Activated gamma-delta T cell treated with anti-CD3 and anti-CD28 coated beads, Interleukin-2, amount 50 U/mL, for 16 hours (primary cell): ENCODE data around the gene RHOT2.
A peak's percentile ranks its signal among the peaks of the same experiment; 100 is the strongest.

Source experiments
- DNase-seq: peaks from one replicate; pipeline ENCODE4 v3.0.0-alpha.2; 2020; ENCODE audit warnings: low read depth

Gene RHOT2

GRCh38 chr16:632486-633335, 35.2 kb upstream of the RHOT2 start:
- DNase-seq, result no peak

GRCh38 chr16:633336-634050, 34.4 kb upstream of the RHOT2 start:
- DNase-seq, result no peak

GRCh38 chr16:634051-634670, 33.8 kb upstream of the RHOT2 start:
- DNase-seq, result no peak

GRCh38 chr16:634996-635395, 32.9 kb upstream of the RHOT2 start:
- DNase-seq, result no peak

- no peak for DNase-seq
Measured at GRCh38 chr16:635573-636205, 32.2 kb upstream of the RHOT2 start.

GRCh38 chr16:636206-637080, 31.5 kb upstream of the RHOT2 start, which contains the start of gene METTL26:
METTL26 (minus strand) TSS chr16:636305; CDS start chr16:636290, 15 bp downstream.
- DNase-seq, result peak; percentile 87

GRCh38 chr16:637081-638018, 30.6 kb upstream of the RHOT2 start:
- DNase-seq, result peak; percentile 77

- no peak for DNase-seq
Measured at GRCh38 chr16:638034-638543, 29.8 kb upstream of the RHOT2 start.

- no peak for DNase-seq
Measured at GRCh38 chr16:638836-639235, 29.1 kb upstream of the RHOT2 start.

GRCh38 chr16:640614-641013, 27.3 kb upstream of the RHOT2 start:
- DNase-seq, result no peak

- DNase-seq, result peak; percentile 37
Measured at GRCh38 chr16:641326-642188, 26.4 kb upstream of the RHOT2 start, which contains the start of gene MCRIP2. MCRIP2 (plus strand) TSS chr16:641828; CDS start chr16:641992, 164 bp downstream.

- no peak for DNase-seq
Measured at GRCh38 chr16:642189-643049, 25.5 kb upstream of the RHOT2 start.

GRCh38 chr16:643050-643368, 24.9 kb upstream of the RHOT2 start:
- DNase-seq, result no peak

GRCh38 chr16:644556-644955, 23.4 kb upstream of the RHOT2 start:
- no peak for DNase-seq

GRCh38 chr16:645852-646678, 21.9 kb upstream of the RHOT2 start:
- DNase-seq, result no peak

- DNase-seq, result no peak
Measured at GRCh38 chr16:646679-647172, 21.2 kb upstream of the RHOT2 start.
